GM21423 (cell line): ENCODE results near the gene CORO2B.
"Not testable (repeated sequence)": the region's sequence is repeated elsewhere in the genome, so short reads cannot be mapped to it uniquely, and the experiment has no call there.

ENCODE experiments used
- ATAC-seq: cut with Tn5 transposase; IDR thresholded peaks from one replicate; pipeline ENCODE4 v1.9.1; 2021; ENCODE audit warnings: mild to moderate bottlenecking, moderate library complexity; ENCODE audit not compliant: unreplicated experiment

The CORO2B gene

DNA sequence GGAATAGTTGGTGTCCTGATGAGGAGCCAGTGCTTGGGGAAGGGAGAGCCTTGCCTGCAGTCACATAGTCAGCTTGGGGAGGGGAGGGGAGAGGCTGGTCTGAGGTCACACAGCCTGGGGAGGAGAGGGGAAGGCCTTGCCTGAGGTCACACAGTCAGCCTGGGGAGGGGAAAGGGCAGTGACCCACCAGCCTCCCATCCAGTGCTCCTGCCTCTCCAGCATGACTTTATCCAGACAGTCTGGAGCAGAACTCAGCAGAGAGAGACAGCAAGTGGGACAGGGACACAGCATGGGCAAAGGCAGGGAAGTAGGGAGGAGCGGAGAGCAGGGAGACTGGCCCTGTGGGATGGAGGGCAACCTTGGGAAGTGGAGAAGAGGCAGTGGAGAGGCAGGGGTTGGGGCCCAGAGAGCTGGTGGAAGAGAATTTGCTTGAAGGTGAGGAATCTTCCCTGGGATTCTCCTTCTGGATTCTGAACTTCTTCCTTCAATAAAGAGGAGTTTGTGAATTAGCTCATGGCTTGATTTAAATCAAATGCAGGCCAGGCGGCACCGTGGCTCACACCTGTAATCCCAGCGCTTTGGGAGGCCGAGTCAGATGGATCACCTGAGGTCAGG lies 64.5 kb downstream of the CORO2B start:
- ATAC-seq = no peak

- ATAC-seq = no peak
Measured at GRCh38 chr15:68644083-68644904, 65.5 kb downstream of the CORO2B start.

- no peak for ATAC-seq
Measured at GRCh38 chr15:68644996-68645395, 66.2 kb downstream of the CORO2B start.

- no peak for ATAC-seq
Measured at GRCh38 chr15:68646156-68646555, 67.4 kb downstream of the CORO2B start.

GRCh38 chr15:68646696-68647095 lies 67.9 kb downstream of the CORO2B start:
- ATAC-seq = no peak

DNA sequence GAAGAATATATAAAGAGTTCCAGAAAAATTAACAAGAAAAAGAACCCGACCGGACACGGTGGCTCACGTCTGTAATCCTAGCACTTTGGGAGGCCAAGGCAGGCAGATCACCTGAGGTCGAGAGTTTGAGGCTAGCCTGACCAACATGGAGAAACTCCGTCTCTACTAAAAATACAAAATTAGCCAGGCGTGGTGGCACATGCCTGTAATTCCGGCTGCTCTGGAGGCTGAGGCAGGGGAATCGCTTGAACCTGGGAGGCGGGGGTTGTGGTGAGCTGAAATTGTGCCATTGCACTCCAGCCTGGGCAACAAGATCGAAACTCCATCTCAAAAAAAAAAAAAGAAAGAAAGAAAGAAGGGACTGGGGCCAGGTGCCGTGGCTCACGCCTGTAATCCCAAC lies 68.6 kb downstream of the CORO2B start:
- not testable (repeated sequence) for ATAC-seq

GRCh38 chr15:68650901-68651709 lies 72.3 kb downstream of the CORO2B start:
- ATAC-seq = no peak

- no peak for ATAC-seq
Measured at GRCh38 chr15:68651916-68652525, 73.2 kb downstream of the CORO2B start.

GRCh38 chr15:68653031-68653635 lies 74.3 kb downstream of the CORO2B start:
- no peak for ATAC-seq

DNA sequence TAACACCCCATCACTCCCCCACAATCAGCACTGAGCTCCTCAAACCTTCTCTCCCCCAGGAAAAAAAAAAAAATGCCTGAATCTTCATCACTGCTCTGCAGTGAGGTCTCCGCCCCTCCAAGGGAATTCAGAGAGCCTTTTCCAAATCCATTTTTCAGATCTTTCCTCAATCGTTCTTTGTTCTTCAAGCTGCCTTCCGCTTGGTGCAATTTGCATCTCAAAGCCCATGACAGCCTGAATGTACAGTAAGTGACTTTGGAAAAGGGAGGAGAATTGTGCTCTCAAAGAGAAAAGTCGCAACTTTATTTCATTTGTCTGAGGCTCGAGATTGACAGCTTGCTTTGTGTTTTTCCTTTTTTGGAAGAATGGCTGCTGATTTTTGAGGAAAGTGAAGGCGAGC lies 75.0 kb downstream of the CORO2B start:
- no peak for ATAC-seq

DNA sequence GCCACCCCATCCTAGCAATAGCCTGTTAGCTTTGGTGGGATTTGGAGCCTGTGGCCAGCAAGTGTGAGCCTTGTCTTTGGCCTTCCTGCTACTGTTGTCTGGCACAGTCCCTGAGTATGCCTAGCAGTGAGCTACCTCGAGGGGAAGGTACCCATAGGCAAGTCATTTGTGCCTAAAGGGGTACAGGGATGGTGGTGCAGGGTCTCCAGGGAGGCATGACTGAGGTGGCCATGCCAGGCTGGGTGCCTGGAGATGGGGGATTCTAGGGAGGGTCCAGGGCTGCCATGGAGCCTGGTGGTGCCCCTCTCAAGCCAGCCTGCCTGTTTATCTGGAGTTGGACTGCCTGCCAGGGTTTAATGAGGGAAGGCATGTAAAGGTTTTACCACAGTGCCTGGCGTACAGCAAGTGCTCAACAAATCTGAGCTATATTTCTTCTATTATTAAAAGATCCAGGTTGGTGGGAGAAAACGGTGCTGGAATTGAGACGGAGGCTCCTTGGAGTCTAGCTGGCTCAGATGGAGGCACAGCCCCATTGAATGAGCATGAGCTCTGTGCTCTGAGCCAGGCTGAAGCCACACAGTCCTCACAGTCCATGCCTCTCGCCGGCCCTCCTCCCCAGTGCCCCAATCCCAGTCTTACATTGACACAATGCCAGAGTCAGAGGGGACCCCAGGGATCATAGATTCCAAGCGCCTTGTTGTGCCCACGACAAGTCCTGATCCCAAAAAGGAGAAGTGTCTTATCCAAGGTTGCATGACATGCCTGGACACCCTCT lies 76.2 kb downstream of the CORO2B start:
- ATAC-seq = no peak

DNA sequence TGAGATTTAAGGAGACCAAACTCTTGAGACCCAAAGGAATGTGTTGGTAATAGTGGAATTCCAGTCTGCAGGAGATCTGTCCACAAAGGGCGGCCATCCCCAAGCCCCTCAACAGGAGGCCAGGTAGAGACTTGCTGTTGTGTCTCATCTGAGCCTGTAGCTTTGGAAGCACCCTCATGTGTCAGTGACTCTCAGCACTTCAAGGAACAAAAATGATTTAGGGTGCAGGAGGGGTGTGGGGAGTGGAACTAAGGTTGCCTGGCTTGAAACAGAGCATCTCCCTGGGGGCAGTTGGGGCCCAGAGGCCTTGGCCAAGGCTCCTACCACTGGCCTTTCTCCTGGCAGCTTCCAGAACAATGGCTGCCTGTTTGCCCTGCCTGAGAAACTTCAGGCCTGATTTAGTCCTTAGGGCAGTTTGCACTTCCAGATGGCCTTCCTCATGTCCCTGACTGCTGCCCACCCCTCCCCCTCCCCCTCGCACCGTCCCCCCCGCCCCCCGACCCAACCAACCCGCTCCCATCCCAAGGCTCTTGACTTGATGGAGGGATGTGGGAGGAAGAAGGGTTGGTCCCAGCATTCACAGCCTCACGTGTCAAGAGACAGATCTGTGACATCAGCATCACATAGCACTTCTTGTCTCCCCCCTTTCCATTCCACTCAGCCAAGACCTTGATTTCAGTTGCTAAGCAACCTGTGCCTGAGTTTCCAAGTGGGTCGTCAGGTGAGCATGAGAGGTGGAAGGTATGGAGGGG lies 77.1 kb downstream of the CORO2B start:
- ATAC-seq = no peak

- no peak for ATAC-seq
Measured at GRCh38 chr15:68656438-68656739, 77.6 kb downstream of the CORO2B start.

GRCh38 chr15:68658151-68658550 lies 79.4 kb downstream of the CORO2B start:
- no peak for ATAC-seq

GRCh38 chr15:68658641-68659358 lies 80.0 kb downstream of the CORO2B start:
- no peak for ATAC-seq

DNA sequence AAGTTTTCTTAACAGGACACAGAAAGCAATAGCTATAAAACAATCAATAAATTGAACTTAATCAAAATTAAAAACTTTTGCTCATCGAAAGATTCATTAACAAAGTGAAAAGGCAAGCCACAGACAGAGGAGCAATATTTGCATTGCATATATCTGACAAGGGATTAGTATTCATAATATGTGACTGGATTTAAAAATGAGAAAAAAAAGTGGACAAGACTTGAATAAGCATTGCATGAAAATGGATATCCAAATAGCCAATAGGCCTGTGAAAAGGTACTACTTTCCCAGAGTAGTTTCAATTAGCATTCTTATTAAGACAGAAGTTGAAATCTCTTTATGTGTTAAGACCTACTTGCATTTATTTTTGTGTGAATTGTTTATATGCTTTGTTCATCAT lies 84.7 kb downstream of the CORO2B start:
- ATAC-seq = no peak

DNA sequence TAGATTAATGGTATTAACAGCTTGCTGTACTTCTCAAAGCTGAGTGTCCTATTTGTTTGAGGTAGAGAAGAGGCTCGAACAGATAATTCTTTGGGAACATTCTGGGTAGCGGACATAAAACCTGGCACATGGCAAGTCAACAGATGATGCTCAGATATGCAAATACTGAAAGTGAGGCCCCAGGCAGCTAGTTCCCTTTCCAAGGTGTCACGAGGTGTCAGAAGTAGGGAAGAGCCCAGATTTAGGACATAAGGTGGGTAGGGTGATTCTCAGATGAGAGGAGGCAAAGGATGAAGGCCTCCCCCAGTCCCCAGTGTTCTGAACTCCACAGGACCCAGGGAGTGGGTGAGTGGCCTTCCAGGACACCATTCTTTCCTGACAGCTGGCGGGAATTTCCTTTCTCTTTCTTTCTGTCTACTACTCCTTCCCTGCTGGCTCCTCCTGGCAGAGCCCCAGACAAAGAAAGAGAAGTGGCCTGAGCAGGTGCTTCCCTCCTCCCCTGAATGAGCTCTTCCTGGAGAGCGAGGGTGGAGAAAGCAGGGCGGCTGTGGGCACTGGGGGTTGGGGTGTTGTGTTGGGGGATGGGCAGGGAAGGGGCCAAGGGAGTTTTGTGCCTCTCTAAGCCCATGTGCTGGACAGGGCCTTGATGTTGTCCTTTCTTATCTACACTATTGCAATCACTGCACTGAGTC lies 87.5 kb downstream of the CORO2B start:
- no peak for ATAC-seq

- no peak for ATAC-seq
Measured at GRCh38 chr15:68666812-68667450, 88.1 kb downstream of the CORO2B start.
